ENCODE data around the gene SPATA24.
"Not testable (repeated sequence)": the region's sequence is repeated elsewhere in the genome, so short reads cannot be mapped to it uniquely, and the experiment has no call there.

SPATA24 gene

DNA sequence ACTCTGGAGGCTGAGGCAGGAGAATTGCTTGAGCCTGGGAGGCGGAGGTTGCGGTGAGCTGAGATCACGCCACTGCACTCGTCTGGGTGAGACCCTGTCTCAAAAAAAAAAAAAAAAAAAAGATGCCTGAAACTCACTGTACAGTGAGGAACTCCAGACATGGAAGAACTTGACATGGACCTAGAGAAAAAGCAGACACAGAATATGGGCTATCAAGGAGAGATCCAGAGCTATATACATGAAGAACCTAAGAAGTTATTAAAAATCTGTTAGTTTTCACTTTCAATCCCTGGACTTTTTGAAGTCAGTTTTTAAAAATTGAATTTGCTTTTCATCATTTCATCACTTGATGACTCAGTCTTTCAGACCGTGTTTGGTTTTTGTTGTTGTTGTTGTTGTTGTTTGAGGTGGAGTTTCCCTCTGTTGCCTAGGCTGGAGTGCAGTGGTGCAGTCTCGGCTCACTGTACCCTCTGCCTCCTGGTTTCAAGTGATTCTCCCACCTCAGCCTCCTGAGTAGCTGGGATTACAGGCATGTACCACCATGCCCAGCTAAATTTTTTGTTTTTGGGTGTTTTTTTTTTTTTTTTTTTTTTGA is 42.0 kb downstream of the SPATA24 start:
- Histone ChIP-seq H2AK5ac (ENCODE audit: low read length) (no peak overlapping the region), H3K9ac (ENCODE audit: low read length) (no peak overlapping the region), H3K4ac (ENCODE audit: low read depth, low read length) (no peak overlapping the region), H2BK15ac (replicated peaks; ENCODE audit: low read depth) (no peak overlapping the region), H3K18ac (ENCODE audit: low read length) (no peak overlapping the region), H2BK5ac (ENCODE audit: low read length) (no peak overlapping the region), H2BK120ac (ENCODE audit: low read depth, low read length) (no peak overlapping the region), H3K79me1 (ENCODE audit: low read length) (peaks cover 7% of the 10 kb centered on the region), H3K27ac (ENCODE audit: low read depth, low read length) (no peak overlapping the region), H3K36me3 (ENCODE audit: control insufficient read depth, insufficient read depth, low read length) (peaks cover 3% of the 10 kb centered on the region), H3K79me2 (ENCODE audit: control insufficient read depth, insufficient read depth, low read length) (peaks cover 31% of the 10 kb centered on the region), H3K56ac (ENCODE audit: low read length) (no peak overlapping the region), H3K4me2 (ENCODE audit: low read length) (no peak overlapping the region), H3K23ac (ENCODE audit: low read length) (no peak overlapping the region), H4K5ac (ENCODE audit: low read length) (no peak overlapping the region), H4K8ac (ENCODE audit: low read depth, low read length) (no peak overlapping the region), H3K4me3 (ENCODE audit: low read length) (no peak overlapping the region), H3K27me3 (ENCODE audit: insufficient read depth, low read length, poor library complexity) (no peaks in the 10 kb centered on the region), H3K4me1 (ENCODE audit: control insufficient read depth, low read depth, low read length) (no peaks in the 10 kb centered on the region)
- WGBS (ENCODE audit: extremely low coverage, insufficient coverage, low lambda C conversion rate) = no CpG with 5 or more reads among the region's 6 CpGs
- DNase-seq = no peak

DNA sequence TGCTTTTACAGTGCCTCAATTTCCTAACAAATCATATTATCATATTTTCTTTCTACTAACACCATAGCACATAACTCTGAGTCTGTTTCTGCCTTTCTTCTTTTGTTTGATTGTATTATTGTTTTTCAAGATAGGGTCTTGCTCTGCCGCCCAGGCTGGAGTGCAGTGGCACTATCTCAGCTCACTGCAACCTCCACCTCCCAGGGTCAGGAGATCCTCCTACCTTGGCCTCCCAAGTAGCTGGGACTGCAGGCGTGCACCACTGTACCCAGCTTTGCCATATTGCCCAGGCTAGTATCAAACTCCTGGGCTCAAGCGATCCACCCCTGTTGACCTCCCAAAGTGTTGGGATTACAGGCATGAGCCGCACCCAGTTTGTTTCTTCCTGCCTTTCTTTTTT is 43.5 kb downstream of the SPATA24 start:
- no CpG with 5 or more reads among the region's 4 CpGs for WGBS (ENCODE audit: extremely low coverage, insufficient coverage, low lambda C conversion rate)

DNA sequence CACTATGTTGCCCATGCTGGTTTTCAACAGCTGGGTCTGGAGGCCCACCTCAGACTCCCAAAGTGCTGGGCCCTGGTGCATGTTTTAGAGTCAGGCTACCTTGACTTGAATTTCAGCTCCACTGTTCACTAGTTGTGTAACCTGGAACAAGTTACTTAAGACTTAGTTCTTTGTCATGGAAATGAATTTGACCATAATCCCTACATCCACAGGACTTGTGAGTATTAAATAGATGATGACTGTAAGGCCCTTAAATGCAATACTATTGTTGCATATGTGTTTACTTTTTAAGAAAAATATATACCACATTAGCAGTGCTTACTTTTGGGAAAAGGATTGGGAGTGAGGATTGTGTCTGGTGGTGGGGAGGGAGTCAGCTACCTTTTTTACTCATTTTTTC is 45.8 kb downstream of the SPATA24 start:
- H3K18ac ChIP-seq (ENCODE audit: low read length) = no peak overlapping the region
- H3K27ac ChIP-seq (ENCODE audit: low read depth, low read length) = no peak overlapping the region
- H3K4me3 ChIP-seq (ENCODE audit: low read length) = no peak overlapping the region
- H3K4ac ChIP-seq (ENCODE audit: low read depth, low read length) = no peak overlapping the region
- H2AK5ac ChIP-seq (ENCODE audit: low read length) = no peak overlapping the region
- H2BK120ac ChIP-seq (ENCODE audit: low read depth, low read length) = no peak overlapping the region
- no peak overlapping the region for H3K9ac ChIP-seq (ENCODE audit: low read length)
- H3K36me3 ChIP-seq (ENCODE audit: control insufficient read depth, insufficient read depth, low read length) = no peaks in the 10 kb centered on the region
- H3K79me2 ChIP-seq (ENCODE audit: control insufficient read depth, insufficient read depth, low read length) = peaks cover 56% of the 10 kb centered on the region
- no peak overlapping the region for H2BK15ac ChIP-seq (replicated peaks; ENCODE audit: low read depth)
- H2BK5ac ChIP-seq (ENCODE audit: low read length) = no peak overlapping the region
- H4K8ac ChIP-seq (ENCODE audit: low read depth, low read length) = no peak overlapping the region
- no peak overlapping the region for H3K56ac ChIP-seq (ENCODE audit: low read length)
- H3K79me1 ChIP-seq (ENCODE audit: low read length) = peaks cover 7% of the 10 kb centered on the region
- H3K4me1 ChIP-seq (ENCODE audit: control insufficient read depth, low read depth, low read length) = no peaks in the 10 kb centered on the region
- no peak overlapping the region for H3K23ac ChIP-seq (ENCODE audit: low read length)
- DNase-seq = no peak
- no peak overlapping the region for H4K5ac ChIP-seq (ENCODE audit: low read length)
- no peak overlapping the region for H3K4me2 ChIP-seq (ENCODE audit: low read length)
- no peaks in the 10 kb centered on the region for H3K27me3 ChIP-seq (ENCODE audit: insufficient read depth, low read length, poor library complexity)

More for the DNA sequence above, 43.5 kb downstream of the SPATA24 start:
- Histone ChIP-seq H3K56ac (ENCODE audit: low read length) (no peak overlapping the region), H3K79me1 (ENCODE audit: low read length) (peaks cover 7% of the 10 kb centered on the region), H3K27me3 (ENCODE audit: insufficient read depth, low read length, poor library complexity) (no peaks in the 10 kb centered on the region), H3K4me2 (ENCODE audit: low read length) (no peak overlapping the region), H3K9ac (ENCODE audit: low read length) (no peak overlapping the region), H2BK15ac (replicated peaks; ENCODE audit: low read depth) (no peak overlapping the region), H2BK5ac (ENCODE audit: low read length) (no peak overlapping the region), H4K5ac (ENCODE audit: low read length) (no peak overlapping the region), H3K23ac (ENCODE audit: low read length) (no peak overlapping the region), H3K36me3 (ENCODE audit: control insufficient read depth, insufficient read depth, low read length) (no peaks in the 10 kb centered on the region), H3K4me1 (ENCODE audit: control insufficient read depth, low read depth, low read length) (no peaks in the 10 kb centered on the region), H3K27ac (ENCODE audit: low read depth, low read length) (no peak overlapping the region), H3K79me2 (ENCODE audit: control insufficient read depth, insufficient read depth, low read length) (peaks cover 42% of the 10 kb centered on the region), H3K4me3 (ENCODE audit: low read length) (no peak overlapping the region), H2BK120ac (ENCODE audit: low read depth, low read length) (no peak overlapping the region), H2AK5ac (ENCODE audit: low read length) (no peak overlapping the region), H3K18ac (ENCODE audit: low read length) (no peak overlapping the region), H3K4ac (ENCODE audit: low read depth, low read length) (no peak overlapping the region), H4K8ac (ENCODE audit: low read depth, low read length) (no peak overlapping the region)
- no peak for DNase-seq

DNA sequence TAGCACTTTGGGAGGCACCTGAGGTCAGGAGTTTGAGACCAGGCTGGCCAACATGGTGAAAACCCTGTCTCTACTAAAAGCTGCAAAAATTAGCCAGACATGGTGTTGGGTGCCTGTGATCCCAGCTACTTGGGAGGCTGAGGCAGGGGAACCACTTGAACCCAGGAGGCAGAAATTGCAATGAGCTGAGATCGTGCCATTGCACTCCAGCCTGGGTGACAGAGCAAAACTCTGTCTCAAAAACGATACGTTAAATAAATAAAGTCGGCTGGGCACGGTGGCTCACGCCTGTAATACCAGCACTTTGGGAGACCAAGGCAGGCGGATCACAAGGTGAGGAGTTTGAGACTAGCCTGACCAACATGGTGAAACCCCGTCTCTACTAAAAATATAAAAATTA is 48.0 kb downstream of the SPATA24 start:
- no CpG with 5 or more reads among the region's 8 CpGs for WGBS (ENCODE audit: extremely low coverage, insufficient coverage, low lambda C conversion rate)
- H3K18ac ChIP-seq (ENCODE audit: low read length); H3K4me3 ChIP-seq (ENCODE audit: low read length); H2BK120ac ChIP-seq (ENCODE audit: low read depth, low read length); DNase-seq; H4K5ac ChIP-seq (ENCODE audit: low read length); H3K4me1 ChIP-seq (ENCODE audit: control insufficient read depth, low read depth, low read length); H3K27me3 ChIP-seq (ENCODE audit: insufficient read depth, low read length, poor library complexity); H2BK15ac ChIP-seq (replicated peaks; ENCODE audit: low read depth); H3K4me2 ChIP-seq (ENCODE audit: low read length); H3K56ac ChIP-seq (ENCODE audit: low read length); H3K79me1 ChIP-seq (ENCODE audit: low read length); H3K27ac ChIP-seq (ENCODE audit: low read depth, low read length); H2BK5ac ChIP-seq (ENCODE audit: low read length); H3K9ac ChIP-seq (ENCODE audit: low read length); H4K8ac ChIP-seq (ENCODE audit: low read depth, low read length); H3K36me3 ChIP-seq (ENCODE audit: control insufficient read depth, insufficient read depth, low read length); H3K4ac ChIP-seq (ENCODE audit: low read depth, low read length); H2AK5ac ChIP-seq (ENCODE audit: low read length); H3K23ac ChIP-seq (ENCODE audit: low read length): not testable (repeated sequence)
- H3K79me2 ChIP-seq (ENCODE audit: control insufficient read depth, insufficient read depth, low read length) = peaks cover 64% of the 10 kb centered on the region

DNA sequence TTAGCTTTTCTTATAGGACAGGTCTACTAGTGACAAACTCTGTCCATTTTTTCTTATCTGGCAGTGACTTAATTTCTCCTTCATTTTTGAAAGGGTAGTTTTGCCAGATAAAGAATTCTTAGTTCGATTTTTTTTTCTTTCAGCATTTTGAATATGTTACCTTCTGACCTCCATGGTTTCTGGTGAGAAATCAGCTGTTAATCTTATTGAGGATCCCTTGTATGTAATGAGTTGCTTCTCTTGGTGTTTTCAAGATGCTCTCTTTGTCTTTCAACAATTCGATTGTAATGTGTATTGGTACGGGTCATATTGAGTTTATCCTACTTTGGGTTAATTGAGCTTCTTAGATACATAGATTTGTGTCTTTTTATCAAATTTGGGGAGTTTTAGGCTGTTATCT is 49.7 kb downstream of the SPATA24 start:
- Histone ChIP-seq H3K4me1 (ENCODE audit: control insufficient read depth, low read depth, low read length) (no peaks in the 10 kb centered on the region), H3K23ac (ENCODE audit: low read length) (no peak overlapping the region), H3K79me2 (ENCODE audit: control insufficient read depth, insufficient read depth, low read length) (peaks cover 63% of the 10 kb centered on the region), H3K27me3 (ENCODE audit: insufficient read depth, low read length, poor library complexity) (no peaks in the 10 kb centered on the region), H2AK5ac (ENCODE audit: low read length) (no peak overlapping the region), H3K36me3 (ENCODE audit: control insufficient read depth, insufficient read depth, low read length) (no peaks in the 10 kb centered on the region), H3K4me3 (ENCODE audit: low read length) (no peak overlapping the region), H2BK15ac (replicated peaks; ENCODE audit: low read depth) (no peak overlapping the region), H3K18ac (ENCODE audit: low read length) (no peak overlapping the region), H4K8ac (ENCODE audit: low read depth, low read length) (no peak overlapping the region), H3K27ac (ENCODE audit: low read depth, low read length) (no peak overlapping the region), H4K5ac (ENCODE audit: low read length) (no peak overlapping the region), H2BK120ac (ENCODE audit: low read depth, low read length) (no peak overlapping the region), H3K56ac (ENCODE audit: low read length) (no peak overlapping the region), H3K4ac (ENCODE audit: low read depth, low read length) (no peak overlapping the region), H3K79me1 (ENCODE audit: low read length) (peaks cover 10% of the 10 kb centered on the region), H2BK5ac (ENCODE audit: low read length) (no peak overlapping the region), H3K9ac (ENCODE audit: low read length) (no peak overlapping the region), H3K4me2 (ENCODE audit: low read length) (no peak overlapping the region)
- no CpG with 5 or more reads among the region's 3 CpGs for WGBS (ENCODE audit: extremely low coverage, insufficient coverage, low lambda C conversion rate)
- no peak for DNase-seq

DNA sequence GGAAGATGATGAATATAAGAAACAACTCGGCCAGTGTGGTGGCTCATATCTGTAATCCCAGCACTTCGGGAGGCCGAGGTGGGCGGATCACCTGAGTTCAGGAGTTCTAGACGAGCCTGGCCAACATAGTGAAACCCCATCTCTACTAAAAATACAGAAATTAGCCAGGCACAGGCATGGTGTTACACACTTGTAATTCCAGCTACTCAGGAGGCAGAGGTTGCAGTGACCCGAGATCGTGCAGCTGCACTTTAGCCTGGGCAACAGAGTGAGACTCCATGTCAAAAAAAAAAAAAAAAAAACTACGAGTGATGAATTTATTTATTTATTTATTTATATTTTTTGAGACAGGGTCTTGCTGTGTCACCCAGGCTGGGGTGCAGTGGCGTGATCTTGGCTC is 56.0 kb downstream of the SPATA24 start:
- no CpG with 5 or more reads among the region's 9 CpGs for WGBS (ENCODE audit: extremely low coverage, insufficient coverage, low lambda C conversion rate)
- not testable (repeated sequence) for H3K36me3 ChIP-seq (ENCODE audit: control insufficient read depth, insufficient read depth, low read length); H2BK120ac ChIP-seq (ENCODE audit: low read depth, low read length); H2BK15ac ChIP-seq (replicated peaks; ENCODE audit: low read depth); H2BK5ac ChIP-seq (ENCODE audit: low read length); H3K4me1 ChIP-seq (ENCODE audit: control insufficient read depth, low read depth, low read length); H3K27ac ChIP-seq (ENCODE audit: low read depth, low read length); H3K27me3 ChIP-seq (ENCODE audit: insufficient read depth, low read length, poor library complexity); H3K4me2 ChIP-seq (ENCODE audit: low read length); H3K79me1 ChIP-seq (ENCODE audit: low read length); H3K4me3 ChIP-seq (ENCODE audit: low read length); H3K4ac ChIP-seq (ENCODE audit: low read depth, low read length); DNase-seq; H3K18ac ChIP-seq (ENCODE audit: low read length); H4K8ac ChIP-seq (ENCODE audit: low read depth, low read length); H2AK5ac ChIP-seq (ENCODE audit: low read length); H3K23ac ChIP-seq (ENCODE audit: low read length); H4K5ac ChIP-seq (ENCODE audit: low read length); H3K9ac ChIP-seq (ENCODE audit: low read length); H3K56ac ChIP-seq (ENCODE audit: low read length)
- H3K79me2 ChIP-seq (ENCODE audit: control insufficient read depth, insufficient read depth, low read length) = peaks cover 73% of the 10 kb centered on the region

Measured in mesendoderm (in vitro differentiated cells).